Pancreas (tissue), 10 donors: ENCODE results near the gene ITSN2. TPM values are rescaled to one million over a fixed set of nuclear protein-coding genes. Genes with fewer than 3 reads are reported as not detected.
"Not testable (repeated sequence)": the region's sequence is repeated elsewhere in the genome, so short reads cannot be mapped to it uniquely, and the experiment has no call there.

Experiments
- ATAC-seq, 4 donors: fragments of 200-7000 bp; cut with Tn5 transposase; one replicate each; pipeline versions ENCODE4 v1.8.0 to v1.9.1; 2020; ENCODE audit warnings: mild to moderate bottlenecking in 4 of 4, moderate library complexity in 4 of 4
- DNase-seq, 6 donors: peaks; one replicate each; pipeline ENCODE4 v3.0.0-alpha.2; 2020
- FAIRE-seq: peaks from 2 replicates; lab custom pipeline; 2012; peaks lifted over from hg19 to GRCh38; lab: Jason Lieb, UNC
- H3K27ac ChIP-seq, 4 donors: fragments of 200-600 bp; sonication (generic); 1 replicate in 3 of 4; 2 replicates in 1 of 4; pipeline versions ENCODE4 v1.5.0 to v1.8.0; 2020
- H3K27me3 ChIP-seq, 4 donors: fragments of 200-600 bp; one replicate each; pipeline ENCODE4 v1.8.0; 2021
- H3K36me3 ChIP-seq, 3 donors: fragments of 200-600 bp; sonication (generic) in 1 of 3; one replicate each; pipeline versions ENCODE4 v1.5.0 to v1.8.0; 2020 to 2021
- H3K4me1 ChIP-seq, 3 donors: fragments of 200-600 bp; one replicate each; pipeline ENCODE4 v1.8.0; 2021
- H3K4me3 ChIP-seq, 4 donors: fragments of 200-600 bp; sonication (generic) in 2 of 4; one replicate each; pipeline versions ENCODE4 v1.5.0 to v1.8.0; 2020 to 2021
- H3K9me3 ChIP-seq, 4 donors: fragments of 200-600 bp; one replicate each; pipeline ENCODE4 v1.8.0; 2021
- CTCF ChIP-seq, 4 donors: fragments of 200-600 bp; sonication (generic) in 3 of 4; IDR thresholded peaks; one replicate each; pipeline versions ENCODE4 v1.5.0 to v1.8.0; 2021; ENCODE audit warnings: antibody characterized with exemption in 4 of 4
- WGBS, 2 donors: extraction: QIAGEN DNeasy Blood & Tissue Kit; methylation state at CpG; one replicate each; pipeline ENCODE4 v1.1.7; 2013; 5-methylcytosine and 5-hydroxymethylcytosine counted together
- intact Hi-C, 3 donors: fragments of 100-400 bp; cut with DNase I; formaldehyde crosslinking; loops; one replicate each; pipeline versions ENCODE4 v1.11.1 to v1.14.2; 2022
- polyA plus RNA-seq, 2 donors: library from polyadenylated mRNA; stranded (reverse); fragments of 200-250 nt; gene quantifications; one replicate each; pipeline ENCODE4 v1.2.3, GENCODE V29; 2013
- total RNA-seq, 6 donors: library from RNA; stranded (reverse); fragmentation: NEBNext Ultra II Directional in 4 of 6; extraction: Animal tissue kit (Norgen Biotek cat#: 25700) in 4 of 6; gene quantifications; one replicate each; pipeline versions ENCODE4 v1.2.1 to v1.2.4, GENCODE V29; 2021 to 2023
- donor health status: healthy with polysubstance abuse.
- donor health status: DM: no; HTN: no; CAD: no; lungs with moderate emphysema.
- donor health status: DM: no; HTN: no; CAD: no.
- donor health status: control.
- donor health status: control.
- donor health status: Bipolar disorder and iron deficiency.
- donor health status: DM: yes; HTN: yes; CAD: no.
- donor health status: DM: no; HTN: no; CAD: no.
- donor health status: DM: no; HTN: no; CAD: no.
- donor health status: DM: yes; HTN: yes; CAD: no.

ITSN2 gene
- total RNA-seq (10 to 100 TPM; 23.8 to 42.0 (median 33.8) TPM), polyA plus RNA-seq (10 to 100 TPM; 28.9 to 31.4 TPM)

GRCh38 chr2:24360050-24360962 lies at the start of gene ITSN2:
ITSN2 (minus strand) TSS chr2:24360536; CDS start chr2:24328082, 32,454 bp downstream.
- intact Hi-C loops = no loop called here
- Histone ChIP-seq H3K27ac (peak within 1 kb of the TSS; percentile 97 to 99 (median 98)), H3K9me3 (no peaks in the 10 kb centered on the region), H3K36me3 (no peaks in the 10 kb centered on the region), H3K4me3 (peak within 1 kb of the TSS; percentile 80 to 99 (median 98)), H3K4me1 (peaks cover 0 to 25% (median 4%) of the 10 kb centered on the region in 3 donors), H3K27me3 (no peaks in the 10 kb centered on the region)
- ATAC-seq (peak; percentile 85 to 93 (median 90)), FAIRE-seq (no peak), DNase-seq (peak; percentile 78 to 94 (median 84))
- no peak for TF ChIP-seq CTCF (IDR thresholded peaks at IDR 0.05)
- WGBS, 2 donors = 1% methylated on average over 64 to 95 of the region's 96 CpGs

- Histone ChIP-seq H3K27ac (no peak overlapping the region), H3K4me3 (no peak overlapping the region), H3K27me3 (no peaks in the 10 kb centered on the region), H3K36me3 (no peaks in the 10 kb centered on the region), H3K4me1 (no peaks in the 10 kb centered on the region), H3K9me3 (no peaks in the 10 kb centered on the region)
- DNase-seq (no peak), FAIRE-seq (no peak), ATAC-seq (no peak)
- 45 to 48% methylated on average over 5 of the region's 5 CpGs for WGBS, 2 donors
- intact Hi-C loops = loop anchor here in 2 of 3 donors (5.0 kb wide), 2 partner anchors 413 to 418 kb away; no protein-coding TSS in a partner anchor
- TF ChIP-seq CTCF (IDR thresholded peaks at IDR 0.05) = no peak
These were observed 48.8 kb upstream of the ITSN2 start for GRCh38 chr2:24409171-24409570.

GRCh38 chr2:24408704-24409103 lies 48.4 kb upstream of the ITSN2 start:
- not testable (repeated sequence) for H3K27ac ChIP-seq, H3K27me3 ChIP-seq, H3K4me1 ChIP-seq, FAIRE-seq, H3K36me3 ChIP-seq, ATAC-seq, H3K9me3 ChIP-seq, DNase-seq, H3K4me3 ChIP-seq
- WGBS, 2 donors = 51 to 55% methylated on average over 8 of the region's 8 CpGs
- intact Hi-C loops = loop anchor here in 2 of 3 donors (5.0 kb wide), 2 partner anchors 414 to 419 kb away; no protein-coding TSS in a partner anchor

- Histone ChIP-seq H3K9me3 (no peaks in the 10 kb centered on the region), H3K36me3 (no peaks in the 10 kb centered on the region), H3K4me3 (no peak overlapping the region), H3K27ac (no peak overlapping the region), H3K4me1 (no peaks in the 10 kb centered on the region), H3K27me3 (no peaks in the 10 kb centered on the region)
- FAIRE-seq = no peak
- ATAC-seq = peak in 3 of 4 donors; percentile 63 to 80 (median 77)
- WGBS, 2 donors = 55 to 56% methylated on average over 7 of the region's 7 CpGs
- DNase-seq = peak in 1 of 6 donors; percentile 33
- intact Hi-C loops = no loop called here
- no peak for TF ChIP-seq CTCF (IDR thresholded peaks at IDR 0.05)
These were observed 44.2 kb upstream of the ITSN2 start for GRCh38 chr2:24404491-24404921.

- ATAC-seq = no peak
- intact Hi-C loops = no loop called here
- no peak overlapping the region for H3K4me3 ChIP-seq
These were observed 43.5 kb upstream of the ITSN2 start for GRCh38 chr2:24403832-24404212.

More at GRCh38 chr2:24403832-24404212, 43.5 kb upstream of the ITSN2 start:
- Histone ChIP-seq H3K4me1 (no peaks in the 10 kb centered on the region), H3K27ac (no peak overlapping the region), H3K9me3 (no peaks in the 10 kb centered on the region), H3K36me3 (no peaks in the 10 kb centered on the region), H3K27me3 (no peaks in the 10 kb centered on the region)
- no peak for TF ChIP-seq CTCF (IDR thresholded peaks at IDR 0.05)
- 88 to 90% methylated on average over 6 of the region's 6 CpGs for WGBS, 2 donors
- FAIRE-seq (no peak), DNase-seq (no peak)
